HG02678 (cell line): Measurements from ENCODE around the gene LIPC.

Source experiments
- ATAC-seq: cut with Tn5 transposase; IDR thresholded peaks from one replicate; pipeline ENCODE4 v1.9.1; 2021; ENCODE audit warnings: mild to moderate bottlenecking, moderate library complexity; ENCODE audit not compliant: unreplicated experiment

Gene LIPC

DNA sequence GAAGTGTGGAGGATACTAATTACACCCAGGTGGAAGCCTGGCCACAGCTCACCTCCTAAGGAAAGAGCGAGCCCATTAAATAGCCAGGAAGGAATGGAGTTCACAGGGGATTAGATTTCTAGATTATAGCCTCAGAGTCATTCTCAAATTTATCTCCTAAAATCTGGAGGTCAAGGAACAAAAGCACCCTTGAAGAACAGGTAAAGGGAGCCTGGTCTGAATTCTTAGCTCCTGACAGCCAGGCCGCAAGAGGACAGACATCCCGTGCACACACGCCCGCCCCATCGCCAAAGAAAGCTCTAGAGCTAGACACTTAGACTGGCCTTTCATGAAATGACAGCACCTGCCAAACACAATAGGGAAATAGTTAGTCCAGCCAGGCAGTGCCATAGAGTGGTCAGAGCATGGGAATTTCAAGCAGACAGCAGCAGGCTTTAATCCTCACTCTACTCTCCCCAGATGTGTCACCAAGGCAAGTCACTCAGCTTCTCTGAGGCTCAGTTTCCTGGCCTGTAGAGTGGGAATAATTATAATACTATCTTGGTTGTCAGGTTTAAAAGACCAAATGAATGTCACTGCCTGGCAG lies 59.2 kb downstream of the LIPC start:
- ATAC-seq = no peak

DNA sequence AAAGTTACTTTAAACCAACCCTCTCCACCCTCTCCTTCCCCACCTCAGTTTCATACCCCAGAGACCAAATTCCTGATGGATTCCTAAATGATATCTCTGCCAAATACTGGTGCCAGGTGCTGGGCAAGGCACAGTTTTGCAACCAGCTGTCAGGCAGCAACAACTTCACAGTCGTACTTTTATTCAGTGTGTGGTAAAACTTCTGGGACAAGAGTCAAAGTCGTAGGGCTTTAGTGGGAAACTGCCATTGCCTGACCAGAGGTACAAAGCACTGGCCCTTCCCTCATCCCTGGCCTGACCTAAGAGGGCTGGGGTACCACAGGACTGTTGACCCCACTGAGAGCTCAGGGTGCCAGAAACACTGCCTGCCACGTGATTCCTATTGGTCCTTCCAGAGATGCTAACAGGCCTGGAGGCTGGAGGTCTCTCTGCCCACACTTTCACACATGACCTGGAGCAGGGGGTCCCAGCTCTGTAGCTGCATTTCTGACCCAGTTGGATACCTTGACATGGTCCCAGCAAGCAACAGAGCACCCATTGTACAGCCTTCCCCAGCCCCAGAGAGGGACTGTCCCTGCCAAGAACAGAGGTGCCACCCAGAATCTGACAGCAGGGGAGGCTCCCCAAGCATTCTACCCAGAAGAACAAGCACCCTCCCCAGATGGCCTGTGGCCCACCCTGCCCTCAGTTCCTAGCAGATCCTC lies 59.9 kb downstream of the LIPC start:
- no peak for ATAC-seq

DNA sequence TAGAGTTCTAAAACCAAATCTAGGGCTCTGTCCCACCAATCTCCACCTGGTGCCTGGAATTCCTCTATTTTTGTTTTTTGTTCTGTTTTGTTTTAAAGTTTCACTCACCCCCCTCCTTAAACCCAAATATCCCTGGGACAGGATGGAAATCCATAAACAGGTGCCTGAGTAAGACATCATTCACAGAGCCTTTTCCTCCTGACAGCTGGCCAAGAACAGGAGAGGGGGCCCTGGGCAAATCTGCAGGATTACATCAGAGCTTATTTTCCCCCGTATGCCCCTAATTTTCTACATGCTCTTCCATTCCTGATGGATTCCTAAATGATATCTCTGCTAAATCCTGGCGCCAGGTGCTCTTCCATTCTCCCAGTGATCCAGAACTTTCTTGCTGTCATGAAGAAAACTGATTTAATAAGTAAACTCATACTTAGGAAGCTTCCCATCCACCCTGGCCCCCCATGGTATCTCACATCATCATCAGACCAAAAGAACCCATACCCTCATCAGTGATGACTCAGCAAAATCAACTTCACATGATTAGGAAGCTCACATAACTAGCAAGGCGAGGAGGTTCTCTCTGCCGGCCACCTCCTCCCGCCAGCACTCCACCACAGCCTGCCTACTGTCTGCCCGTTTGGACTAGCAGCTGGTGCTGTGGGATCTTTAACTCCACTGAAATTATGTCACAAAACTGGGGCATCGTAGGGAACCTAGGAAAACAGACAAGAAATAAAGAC lies 61.0 kb downstream of the LIPC start:
- no peak for ATAC-seq

GRCh38 chr15:58494567-58494966 lies 62.8 kb downstream of the LIPC start:
- no peak for ATAC-seq

DNA sequence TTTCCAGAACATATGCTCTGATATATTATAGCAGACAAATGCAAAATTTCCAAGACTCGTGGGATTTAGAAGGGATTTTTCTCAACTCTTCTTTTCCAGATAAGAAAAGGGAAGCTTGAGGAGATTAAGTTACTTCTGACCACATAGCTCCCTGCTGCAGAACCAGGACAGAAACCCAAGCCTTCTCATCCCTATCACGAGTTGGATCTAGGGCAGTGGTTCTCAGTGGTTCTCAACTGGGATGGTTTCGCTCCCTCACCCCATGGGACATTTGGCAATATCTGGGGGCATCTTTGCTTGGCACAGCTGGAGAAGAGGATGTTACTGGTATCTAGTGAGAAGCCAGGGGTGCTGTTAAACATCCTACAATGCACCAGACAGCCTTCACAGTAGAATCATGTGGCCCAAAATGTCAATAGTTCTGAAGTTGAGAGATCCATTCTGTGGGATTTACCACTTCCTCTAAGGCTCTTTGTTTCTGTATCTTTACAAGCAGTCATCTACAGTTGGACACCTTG lies 64.2 kb downstream of the LIPC start:
- ATAC-seq = no peak

- ATAC-seq = no peak
These were observed 65.4 kb downstream of the LIPC start for GRCh38 chr15:58497046-58497785.

GRCh38 chr15:58498821-58499580 lies 67.2 kb downstream of the LIPC start:
- ATAC-seq = no peak

GRCh38 chr15:58501006-58501405 lies 69.2 kb downstream of the LIPC start:
- ATAC-seq = no peak

DNA sequence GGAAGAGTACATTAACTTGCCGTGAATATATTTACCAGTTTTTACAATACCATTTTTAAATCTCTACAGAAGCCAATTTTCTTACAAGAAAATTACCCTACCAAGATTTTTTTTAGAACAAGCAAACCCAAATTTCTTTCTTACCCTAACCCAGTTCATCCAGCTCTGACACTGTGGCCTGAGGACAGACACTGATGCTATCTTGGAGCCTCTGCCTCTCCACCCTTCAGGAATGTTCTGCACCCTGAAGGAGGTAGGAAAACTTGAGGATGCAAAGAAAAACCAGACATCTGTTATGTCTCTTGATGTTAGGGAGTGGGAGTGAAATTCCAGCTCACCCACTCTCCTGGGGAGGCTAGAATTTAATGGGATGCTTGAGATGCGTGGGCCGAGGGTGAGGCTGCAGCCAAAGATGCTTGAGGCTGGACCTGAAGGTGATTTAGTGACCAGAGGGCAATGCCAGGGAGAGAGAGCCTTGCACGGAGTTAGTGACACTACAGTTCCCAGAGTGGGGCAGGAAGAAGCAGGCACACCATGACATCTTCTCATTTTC lies 69.9 kb downstream of the LIPC start:
- ATAC-seq = no peak

DNA sequence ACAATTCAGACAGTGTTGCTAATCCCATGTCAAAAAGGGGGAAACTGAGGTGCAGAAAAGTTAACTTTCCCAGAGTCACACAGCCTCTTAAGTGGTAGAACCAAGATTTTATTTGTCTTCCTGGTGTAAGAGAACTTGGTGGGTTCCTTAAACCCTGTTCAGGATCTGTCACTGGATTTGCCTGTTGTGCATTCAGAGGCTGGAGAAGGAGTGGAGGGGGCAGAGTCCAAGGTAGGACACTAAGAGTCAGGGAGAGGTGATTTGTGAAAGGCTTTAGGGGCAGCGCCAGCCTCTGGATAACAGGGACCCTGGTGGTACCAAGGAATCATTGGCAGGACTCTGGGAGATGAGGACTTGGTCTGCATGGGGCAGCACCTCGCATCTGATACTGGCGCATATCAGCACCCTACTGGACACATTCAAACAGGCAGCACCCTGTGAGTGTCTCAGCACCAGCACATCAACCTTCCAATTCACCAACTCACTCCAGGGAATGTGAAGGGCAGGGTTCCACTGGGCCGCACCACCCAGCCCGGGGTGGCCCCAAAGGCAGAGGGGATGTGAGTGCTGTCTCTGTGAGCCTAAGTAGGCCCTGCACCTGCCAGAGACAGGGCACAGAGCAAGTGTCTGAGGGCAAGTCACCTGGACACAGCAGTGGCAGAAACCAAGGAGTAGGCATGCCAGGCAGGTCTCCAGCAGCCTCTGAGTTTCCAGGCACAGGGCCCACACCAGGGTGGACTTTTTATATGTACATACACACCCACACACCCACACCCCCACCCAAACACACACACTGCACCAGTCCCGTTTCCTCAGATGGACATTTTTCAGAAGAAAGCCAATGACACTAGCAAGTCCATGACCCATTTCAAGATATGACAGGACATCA lies 71.6 kb downstream of the LIPC start:
- no peak for ATAC-seq

DNA sequence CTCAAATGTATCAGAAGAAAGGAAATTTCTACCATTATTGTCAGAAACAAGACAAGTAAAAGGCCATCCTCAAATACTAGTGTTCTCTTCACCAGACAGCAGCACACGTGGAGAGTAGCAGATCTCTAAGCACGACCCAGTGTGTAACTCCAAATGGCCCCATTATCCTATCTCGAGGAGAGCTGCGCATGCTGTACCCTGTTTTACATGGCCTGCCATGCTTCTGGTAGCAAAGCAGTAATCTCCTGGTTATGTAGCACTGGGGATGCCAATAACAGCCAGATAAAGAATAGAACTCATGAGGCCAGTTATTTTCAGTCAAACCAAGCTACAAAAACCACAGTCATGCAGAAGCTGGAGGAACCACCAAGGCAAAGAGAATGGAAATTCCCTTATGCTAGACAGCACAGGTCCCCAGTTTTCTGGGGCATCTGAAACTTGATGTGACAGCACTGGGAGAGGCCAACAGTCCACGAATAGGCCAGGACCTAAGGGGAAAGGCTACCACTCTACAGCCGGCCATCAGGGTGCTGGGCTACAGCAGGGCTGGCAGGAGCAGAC lies 73.0 kb downstream of the LIPC start:
- no peak for ATAC-seq

- no peak for ATAC-seq
These were observed 73.8 kb downstream of the LIPC start for GRCh38 chr15:58505581-58505980.

DNA sequence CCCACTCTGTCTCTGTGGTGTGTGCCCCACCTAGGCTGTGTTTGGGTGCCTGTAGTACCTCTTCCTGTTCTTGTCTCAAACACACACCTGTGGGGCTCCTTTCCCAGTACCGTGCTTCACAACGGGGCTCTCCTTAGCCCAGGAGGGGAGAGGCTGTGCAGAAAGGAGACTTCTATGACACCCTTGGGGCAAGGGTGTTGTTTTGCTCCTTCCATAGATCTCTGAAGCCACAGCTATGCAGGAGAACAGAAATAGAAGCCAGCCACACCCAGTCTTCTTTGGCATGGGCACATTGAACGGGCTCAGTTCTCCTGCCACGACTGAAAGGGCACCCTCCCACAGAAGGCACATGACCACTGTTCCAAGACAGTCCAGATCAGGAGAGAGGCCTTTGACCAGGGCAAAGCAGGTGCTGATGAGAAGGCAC lies 74.3 kb downstream of the LIPC start:
- no peak for ATAC-seq

- ATAC-seq = no peak
These were observed 75.2 kb downstream of the LIPC start for GRCh38 chr15:58506783-58507668.

DNA sequence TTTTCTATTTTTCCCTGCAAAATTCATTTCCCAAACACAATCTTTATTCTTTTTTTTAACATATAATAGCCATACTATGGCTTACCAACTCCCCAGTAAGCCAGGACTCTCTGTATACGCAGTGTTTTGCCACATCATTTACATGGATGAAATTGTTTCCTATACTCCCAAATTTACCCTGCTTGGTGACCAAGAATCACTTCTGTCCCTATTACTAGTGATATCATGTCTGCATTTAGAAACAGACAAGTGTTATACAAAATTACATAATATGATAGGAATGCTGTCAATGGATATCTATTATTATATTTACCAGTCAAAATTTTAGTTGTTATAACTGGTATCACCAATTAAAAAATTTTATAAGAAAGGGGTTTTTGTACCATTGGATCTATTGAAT lies 77.8 kb downstream of the LIPC start:
- no peak for ATAC-seq

DNA sequence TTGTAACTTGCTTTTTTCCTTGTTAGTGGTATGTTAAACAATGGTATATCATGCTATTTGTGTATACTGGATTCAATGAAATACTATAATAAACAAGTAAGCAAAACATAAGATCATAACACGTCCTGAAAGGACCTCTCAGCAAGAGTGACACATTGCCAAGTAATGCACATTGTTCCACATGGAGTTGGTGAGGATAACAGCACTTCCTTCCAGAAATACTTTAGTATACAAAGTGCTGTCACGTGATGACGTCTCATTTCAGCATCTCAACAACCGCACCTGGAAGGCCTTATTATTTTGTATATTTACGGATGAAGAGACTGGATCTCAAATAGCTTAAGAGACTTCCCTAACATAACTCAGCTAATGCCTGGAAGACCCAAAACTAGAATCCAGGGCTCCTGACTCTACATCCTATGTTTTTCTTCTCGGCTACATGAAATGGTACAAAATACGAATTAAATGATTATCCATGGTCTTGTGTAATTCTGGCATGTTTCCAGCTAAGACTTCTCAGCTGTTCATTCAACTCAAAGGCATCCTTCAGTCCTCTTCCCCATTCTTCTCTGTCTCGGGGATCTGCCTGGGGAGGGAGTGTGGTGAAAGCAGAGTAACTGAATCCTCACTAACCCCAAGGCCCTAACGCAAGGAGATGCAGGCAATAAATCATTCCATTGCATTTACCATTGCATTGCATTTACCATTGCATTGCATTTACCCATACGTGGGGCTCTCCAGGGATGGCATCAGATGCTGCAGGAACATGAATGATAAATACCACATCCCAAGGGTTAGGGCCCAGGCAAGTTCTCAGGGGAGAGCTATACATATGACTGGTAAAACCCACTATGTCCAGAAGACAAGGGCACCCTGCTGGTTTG lies 79.2 kb downstream of the LIPC start:
- no peak for ATAC-seq

DNA sequence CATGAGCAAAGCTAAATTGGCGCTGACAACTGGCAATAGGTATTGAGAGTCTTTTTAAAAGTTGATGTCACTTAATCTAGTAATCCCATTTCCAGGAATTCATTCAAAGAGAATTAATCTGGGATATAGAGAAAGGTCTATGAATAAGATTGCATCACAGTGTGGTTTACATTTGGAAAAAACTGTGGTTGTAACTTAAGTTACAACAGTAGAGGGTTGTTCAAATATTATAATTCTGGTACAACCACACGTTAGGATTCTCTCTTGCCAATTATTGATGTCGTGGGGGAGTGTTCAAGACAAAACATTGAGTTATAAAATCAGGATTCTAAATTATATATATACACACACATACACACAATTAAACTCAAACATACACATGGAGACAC lies 79.8 kb downstream of the LIPC start:
- ATAC-seq = no peak
